Liver (tissue), 3 donors: ENCODE results near the gene MRPL10.

ENCODE experiments used
- CTCF ChIP-seq: fragments of 150-350 bp; IDR thresholded peaks from 2 replicates; pipeline ENCODE4 v1.5.1; 2017; ENCODE audit warnings: improper control_type of control experiment, low read depth, low read length; ENCODE audit not compliant: missing input control
- GABPA ChIP-seq, 2 donors: IDR thresholded peaks in 1 of 2; conservative IDR thresholded peaks in 1 of 2; 2 replicates each; pipeline ENCODE4 v1.6.1; 2016; ENCODE audit warnings: antibody characterized with exemption in 2 of 2, mild to moderate bottlenecking in 1 of 2, moderate library complexity in 1 of 2
- HNF4A ChIP-seq, 2 donors: conservative IDR thresholded peaks; 2 replicates each; pipeline ENCODE4 v1.6.1; 2016; ENCODE audit warnings: antibody characterized with exemption in 2 of 2, mild to moderate bottlenecking in 2 of 2
- RAD21 ChIP-seq, 2 donors: IDR thresholded peaks; 2 replicates each; pipeline ENCODE4 v1.6.1; 2016; ENCODE audit warnings: antibody characterized with exemption in 2 of 2, mild to moderate bottlenecking in 2 of 2
- RXRA ChIP-seq, 2 donors: IDR thresholded peaks; 2 replicates each; pipeline ENCODE4 v1.6.1; 2017 to 2018; ENCODE audit warnings: antibody characterized with exemption in 2 of 2, mild to moderate bottlenecking in 1 of 2
- SP1 ChIP-seq: IDR thresholded peaks from 2 replicates; pipeline ENCODE4 v1.6.1; 2018; ENCODE audit warnings: antibody characterized with exemption, mild to moderate bottlenecking
- YY1 ChIP-seq: IDR thresholded peaks from 2 replicates; pipeline ENCODE4 v1.6.1; 2016; ENCODE audit warnings: antibody characterized with exemption, mild to moderate bottlenecking
- TF ChIP-seq, protein P1 (sequence below): IDR thresholded peaks from 2 replicates; pipeline ENCODE4 v1.6.1; 2016; ENCODE audit warnings: antibody characterized with exemption, mild to moderate bottlenecking
- donor health status: healthy.
- donor health status: healthy.

DNA sequence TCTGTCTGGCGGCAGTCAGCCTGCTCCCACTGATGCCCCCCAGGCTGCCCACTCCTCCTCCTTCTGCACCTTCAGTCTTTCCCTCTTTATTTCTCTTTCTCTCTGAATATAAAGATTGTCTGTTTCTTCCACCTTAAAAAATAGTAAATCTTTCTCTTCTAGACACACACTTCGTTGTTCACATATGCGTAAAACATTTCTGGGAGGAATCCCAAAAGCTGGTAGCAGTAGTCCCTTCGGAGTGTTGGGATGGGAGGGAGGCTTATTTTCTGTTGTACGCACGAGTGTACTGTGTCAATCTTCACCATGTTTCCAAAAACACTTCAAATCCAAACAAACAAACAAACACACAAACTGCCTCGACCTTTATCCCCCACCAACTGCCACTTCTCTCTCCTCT, 19.6 kb downstream of the MRPL10 start:
- no peak for TF ChIP-seq CTCF
- TF ChIP-seq YY1, result no peak
- TF ChIP-seq, protein P1, sequence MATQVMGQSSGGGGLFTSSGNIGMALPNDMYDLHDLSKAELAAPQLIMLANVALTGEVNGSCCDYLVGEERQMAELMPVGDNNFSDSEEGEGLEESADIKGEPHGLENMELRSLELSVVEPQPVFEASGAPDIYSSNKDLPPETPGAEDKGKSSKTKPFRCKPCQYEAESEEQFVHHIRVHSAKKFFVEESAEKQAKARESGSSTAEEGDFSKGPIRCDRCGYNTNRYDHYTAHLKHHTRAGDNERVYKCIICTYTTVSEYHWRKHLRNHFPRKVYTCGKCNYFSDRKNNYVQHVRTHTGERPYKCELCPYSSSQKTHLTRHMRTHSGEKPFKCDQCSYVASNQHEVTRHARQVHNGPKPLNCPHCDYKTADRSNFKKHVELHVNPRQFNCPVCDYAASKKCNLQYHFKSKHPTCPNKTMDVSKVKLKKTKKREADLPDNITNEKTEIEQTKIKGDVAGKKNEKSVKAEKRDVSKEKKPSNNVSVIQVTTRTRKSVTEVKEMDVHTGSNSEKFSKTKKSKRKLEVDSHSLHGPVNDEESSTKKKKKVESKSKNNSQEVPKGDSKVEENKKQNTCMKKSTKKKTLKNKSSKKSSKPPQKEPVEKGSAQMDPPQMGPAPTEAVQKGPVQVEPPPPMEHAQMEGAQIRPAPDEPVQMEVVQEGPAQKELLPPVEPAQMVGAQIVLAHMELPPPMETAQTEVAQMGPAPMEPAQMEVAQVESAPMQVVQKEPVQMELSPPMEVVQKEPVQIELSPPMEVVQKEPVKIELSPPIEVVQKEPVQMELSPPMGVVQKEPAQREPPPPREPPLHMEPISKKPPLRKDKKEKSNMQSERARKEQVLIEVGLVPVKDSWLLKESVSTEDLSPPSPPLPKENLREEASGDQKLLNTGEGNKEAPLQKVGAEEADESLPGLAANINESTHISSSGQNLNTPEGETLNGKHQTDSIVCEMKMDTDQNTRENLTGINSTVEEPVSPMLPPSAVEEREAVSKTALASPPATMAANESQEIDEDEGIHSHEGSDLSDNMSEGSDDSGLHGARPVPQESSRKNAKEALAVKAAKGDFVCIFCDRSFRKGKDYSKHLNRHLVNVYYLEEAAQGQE, result no peak
- TF ChIP-seq SP1, result no peak
- no peak for TF ChIP-seq RXRA (IDR thresholded peaks at IDR 0.05)
- no peak for TF ChIP-seq RAD21 (IDR thresholded peaks at IDR 0.05)
- TF ChIP-seq GABPA (IDR thresholded peaks at IDR 0.05 in 1 of 2, conservative IDR thresholded peaks at IDR 0.05 in 1 of 2), result no peak
- no peak for TF ChIP-seq HNF4A (conservative IDR thresholded peaks at IDR 0.05)
